Naive B cell (primary cell): ENCODE data around the gene C12orf75. TPM values are rescaled to one million over a fixed set of nuclear protein-coding genes. Genes with fewer than 3 reads are reported as not detected.
A peak's percentile ranks its signal among the peaks of the same experiment; 100 is the strongest.
"Not testable (repeated sequence)": the region's sequence is repeated elsewhere in the genome, so short reads cannot be mapped to it uniquely, and the experiment has no call there.

Experiments used
- ATAC-seq, 2 donors: fragments of 150-1000 bp; cut with Tn5 transposase; 2 replicates each; pipeline ENCODE4 v1.10.0; 2021; ENCODE audit warnings: low read depth in 2 of 2, mild to moderate bottlenecking in 2 of 2, moderate library complexity in 2 of 2
- DNase-seq: peaks from one replicate; pipeline ENCODE4 v3.0.0; 2022
- H3K27ac Mint-ChIP-seq, 6 donors: one replicate each; pipeline ENCODE4 v1.8.0; 2020 to 2022; ENCODE audit warnings: mild to moderate bottlenecking in 6 of 6, mixed read lengths in 6 of 6, moderate library complexity in 5 of 6, inconsistent platforms in 2 of 6
- H3K27me3 Mint-ChIP-seq, 3 donors: one replicate each; pipeline ENCODE4 v1.8.0; 2021 to 2022; ENCODE audit warnings: mixed read lengths in 3 of 3, mild to moderate bottlenecking in 1 of 3
- H3K36me3 Mint-ChIP-seq, 2 donors: one replicate each; pipeline ENCODE4 v1.8.0; 2020 to 2022; ENCODE audit warnings: mixed read lengths in 2 of 2, inconsistent platforms in 1 of 2, mild to moderate bottlenecking in 1 of 2
- H3K4me1 Mint-ChIP-seq, 3 donors: one replicate each; pipeline ENCODE4 v1.8.0; 2020 to 2022; ENCODE audit warnings: mixed read lengths in 3 of 3, inconsistent platforms in 1 of 3, mild to moderate bottlenecking in 1 of 3, moderate library complexity in 1 of 3
- H3K4me3 Mint-ChIP-seq, 8 donors: one replicate each; pipeline ENCODE4 v1.8.0; 2020 to 2022; ENCODE audit warnings: mild to moderate bottlenecking in 8 of 8, mixed read lengths in 8 of 8, moderate library complexity in 8 of 8, inconsistent platforms in 2 of 8
- H3K9me3 Mint-ChIP-seq, 7 donors: one replicate each; pipeline ENCODE4 v1.8.0; 2020 to 2022; ENCODE audit warnings: mixed read lengths in 7 of 7, mild to moderate bottlenecking in 5 of 7, inconsistent platforms in 2 of 7, moderate library complexity in 1 of 7
- polyA plus RNA-seq, 6 donors: library from polyadenylated mRNA; unstranded; fragments of 300-500 nt; fragmentation: Illumina TruSeq; gene quantifications; one replicate each; pipeline ENCODE4 v1.2.3, GENCODE V29; 2021; ENCODE audit warnings: low read depth in 6 of 6

C12orf75 gene
- polyA plus RNA-seq, 6 donors from 2014 or later: 10.9 to 56.4 (median 29.5) TPM

- H3K27me3 Mint-ChIP-seq: peaks cover 0 to 7% (median 0%) of the 10 kb centered on the region in 3 donors
- no peak for ATAC-seq
- H3K4me3 Mint-ChIP-seq: no peak overlapping the region
Observed at GRCh38 chr12:105401198-105401597, 70.7 kb downstream of the C12orf75 start.

GRCh38 chr12:105402366-105402765 is 71.9 kb downstream of the C12orf75 start:
- DNase-seq (no peak), ATAC-seq (no peak)
- Mint-ChIP-seq H3K27ac (no peak overlapping the region), H3K27me3 (peaks cover 0 to 7% (median 0%) of the 10 kb centered on the region in 3 donors), H3K4me1 (no peaks in the 10 kb centered on the region), H3K4me3 (no peak overlapping the region), H3K9me3 (peaks cover 4 to 34% (median 18%) of the 10 kb centered on the region in 7 donors), H3K36me3 (peaks cover 0 to 27% of the 10 kb centered on the region in 2 donors)

More at GRCh38 chr12:105401198-105401597, 70.7 kb downstream of the C12orf75 start:
- Mint-ChIP-seq H3K9me3 (peaks cover 4 to 34% (median 18%) of the 10 kb centered on the region in 7 donors), H3K4me1 (no peaks in the 10 kb centered on the region), H3K27ac (peak overlapping the region in 1 of 6 donors; percentile 12), H3K36me3 (peaks cover 0 to 27% of the 10 kb centered on the region in 2 donors)
- DNase-seq: no peak

- H3K9me3 Mint-ChIP-seq: peaks cover 4 to 30% (median 17%) of the 10 kb centered on the region in 7 donors
- H3K36me3 Mint-ChIP-seq: peaks cover 0 to 27% of the 10 kb centered on the region in 2 donors
- H3K27me3 Mint-ChIP-seq: peaks cover 0 to 7% (median 0%) of the 10 kb centered on the region in 3 donors
- H3K4me3 Mint-ChIP-seq: no peak overlapping the region
- H3K4me1 Mint-ChIP-seq: no peaks in the 10 kb centered on the region
- DNase-seq (no peak), ATAC-seq (no peak)
- H3K27ac Mint-ChIP-seq: no peak overlapping the region
Observed at GRCh38 chr12:105403095-105403494, 72.6 kb downstream of the C12orf75 start.

GRCh38 chr12:105404134-105404533 is 73.6 kb downstream of the C12orf75 start:
- peaks cover 0 to 20% of the 10 kb centered on the region in 2 donors for H3K36me3 Mint-ChIP-seq
- H3K27ac Mint-ChIP-seq: peak overlapping the region in 1 of 6 donors; percentile 55
- DNase-seq, H3K4me1 Mint-ChIP-seq, ATAC-seq, H3K27me3 Mint-ChIP-seq, H3K4me3 Mint-ChIP-seq: not testable (repeated sequence)
- H3K9me3 Mint-ChIP-seq: peaks cover 4 to 22% (median 7%) of the 10 kb centered on the region in 7 donors

GRCh38 chr12:105406497-105406896 is 76.0 kb downstream of the C12orf75 start:
- Mint-ChIP-seq H3K4me1 (peaks cover 4 to 7% (median 7%) of the 10 kb centered on the region in 3 donors), H3K36me3 (peaks cover 0 to 20% of the 10 kb centered on the region in 2 donors), H3K4me3 (no peak overlapping the region), H3K9me3 (peaks cover 3 to 18% (median 5%) of the 10 kb centered on the region in 7 donors), H3K27ac (no peak overlapping the region), H3K27me3 (peaks cover 11 to 21% (median 19%) of the 10 kb centered on the region in 3 donors)
- DNase-seq: no peak
- no peak for ATAC-seq

GRCh38 chr12:105409279-105409678 is 78.8 kb downstream of the C12orf75 start:
- ATAC-seq (no peak), DNase-seq (no peak)
- peaks cover 17 to 33% (median 20%) of the 10 kb centered on the region in 3 donors for H3K27me3 Mint-ChIP-seq
- peaks cover 4 to 7% (median 7%) of the 10 kb centered on the region in 3 donors for H3K4me1 Mint-ChIP-seq
- H3K36me3 Mint-ChIP-seq: peaks cover 0 to 17% of the 10 kb centered on the region in 2 donors
- H3K27ac Mint-ChIP-seq: no peak overlapping the region
- H3K4me3 Mint-ChIP-seq: no peak overlapping the region
- H3K9me3 Mint-ChIP-seq: peaks cover 2 to 10% (median 5%) of the 10 kb centered on the region in 7 donors

- ATAC-seq (no peak), DNase-seq (no peak)
- peaks cover 0 to 11% of the 10 kb centered on the region in 2 donors for H3K36me3 Mint-ChIP-seq
- no peak overlapping the region for H3K4me3 Mint-ChIP-seq
- H3K9me3 Mint-ChIP-seq: peaks cover 0 to 4% (median 1%) of the 10 kb centered on the region in 7 donors
- peak overlapping the region in 1 of 6 donors; percentile 80 for H3K27ac Mint-ChIP-seq
- H3K27me3 Mint-ChIP-seq: peaks cover 17 to 29% (median 22%) of the 10 kb centered on the region in 3 donors
- H3K4me1 Mint-ChIP-seq: peaks cover 4 to 7% (median 7%) of the 10 kb centered on the region in 3 donors
Observed at GRCh38 chr12:105409801-105410471, 79.4 kb downstream of the C12orf75 start.

- Mint-ChIP-seq H3K4me1 (peaks cover 4 to 7% (median 7%) of the 10 kb centered on the region in 3 donors), H3K27me3 (peaks cover 24 to 51% (median 46%) of the 10 kb centered on the region in 3 donors), H3K4me3 (no peak overlapping the region), H3K27ac (no peak overlapping the region), H3K9me3 (no peaks in the 10 kb centered on the region), H3K36me3 (no peaks in the 10 kb centered on the region)
- ATAC-seq (no peak), DNase-seq (no peak)
Observed at GRCh38 chr12:105413911-105414487, 83.5 kb downstream of the C12orf75 start.

- Mint-ChIP-seq H3K9me3 (no peaks in the 10 kb centered on the region), H3K36me3 (no peaks in the 10 kb centered on the region), H3K4me1 (no peaks in the 10 kb centered on the region), H3K27ac (no peak overlapping the region), H3K4me3 (no peak overlapping the region), H3K27me3 (peaks cover 11 to 29% (median 28%) of the 10 kb centered on the region in 3 donors)
- DNase-seq (no peak), ATAC-seq (no peak)
Observed at GRCh38 chr12:105417732-105418131, 87.2 kb downstream of the C12orf75 start.

GRCh38 chr12:105418229-105418628 is 87.7 kb downstream of the C12orf75 start:
- ATAC-seq (no peak), DNase-seq (no peak)
- Mint-ChIP-seq H3K4me1 (no peaks in the 10 kb centered on the region), H3K4me3 (no peak overlapping the region), H3K36me3 (no peaks in the 10 kb centered on the region), H3K27me3 (peaks cover 14 to 29% (median 24%) of the 10 kb centered on the region in 3 donors), H3K27ac (no peak overlapping the region), H3K9me3 (no peaks in the 10 kb centered on the region)

- no peak for ATAC-seq
- peak overlapping the region in 1 of 6 donors; percentile 49 for H3K27ac Mint-ChIP-seq
Observed at GRCh38 chr12:105418821-105419291, 88.4 kb downstream of the C12orf75 start.

GRCh38 chr12:105419606-105420005 is 89.1 kb downstream of the C12orf75 start:
- ATAC-seq: no peak
- peaks cover 18 to 33% (median 31%) of the 10 kb centered on the region in 3 donors for H3K27me3 Mint-ChIP-seq
- DNase-seq: no peak
- no peak overlapping the region for H3K27ac Mint-ChIP-seq
- H3K4me3 Mint-ChIP-seq: no peak overlapping the region
- H3K9me3 Mint-ChIP-seq: no peaks in the 10 kb centered on the region
- no peaks in the 10 kb centered on the region for H3K4me1 Mint-ChIP-seq
- no peaks in the 10 kb centered on the region for H3K36me3 Mint-ChIP-seq

More at GRCh38 chr12:105418821-105419291, 88.4 kb downstream of the C12orf75 start:
- Mint-ChIP-seq H3K4me1 (no peaks in the 10 kb centered on the region), H3K36me3 (no peaks in the 10 kb centered on the region), H3K27me3 (peaks cover 18 to 29% (median 24%) of the 10 kb centered on the region in 3 donors), H3K9me3 (no peaks in the 10 kb centered on the region), H3K4me3 (no peak overlapping the region)
- DNase-seq: no peak

GRCh38 chr12:105420046-105420445 is 89.6 kb downstream of the C12orf75 start:
- Mint-ChIP-seq H3K9me3 (no peaks in the 10 kb centered on the region), H3K4me1 (no peaks in the 10 kb centered on the region), H3K27ac (no peak overlapping the region), H3K4me3 (no peak overlapping the region), H3K36me3 (no peaks in the 10 kb centered on the region), H3K27me3 (peaks cover 18 to 36% (median 35%) of the 10 kb centered on the region in 3 donors)
- DNase-seq (no peak), ATAC-seq (no peak)
